H1 (cell line): ENCODE data around the gene BEST3. TPM values are rescaled to one million over a fixed set of nuclear protein-coding genes. Genes with fewer than 3 reads are reported as not detected.
A peak's percentile ranks its signal among the peaks of the same experiment; 100 is the strongest.

Experiments
- CTCF ChIA-PET: fragments of 300-600 bp; sonication (Branson Sonifier 250); formaldehyde crosslinking; loops from one replicate; lab custom pipeline; 2021; ENCODE audit not compliant: partially characterized antibody; lab: Charles Lee
- POLR2A ChIA-PET: fragments of 300-600 bp; sonication (Branson Sonifier 250); formaldehyde crosslinking; loops from one replicate; lab custom pipeline; 2021; ENCODE audit warnings: inconsistent platforms; ENCODE audit not compliant: partially characterized antibody; lab: Charles Lee
- DNase-seq, 2 experiments: peaks; one replicate each; pipeline versions ENCODE4 v3.0.0 to v3.0.0-alpha.2; 2010 to 2022; ENCODE audit warnings: low spot score in 2 of 2, low read depth in 1 of 2, mixed read lengths in 1 of 2
- FAIRE-seq: peaks from 2 replicates; lab custom pipeline; 2011; peaks lifted over from hg19 to GRCh38; lab: Jason Lieb, UNC
- H2AFZ ChIP-seq: 2 replicates; pipeline ENCODE4 v1.8.1; 2012; ENCODE audit warnings: low read length, inconsistent platforms
- H2AK5ac ChIP-seq: 2 replicates; pipeline ENCODE4 v1.6.1; 2013; ENCODE audit warnings: low read depth, low read length
- H2BK120ac ChIP-seq: replicated peaks from 2 replicates; pipeline ENCODE3; 2013; ENCODE audit warnings: low read depth, low read length, inconsistent platforms
- H2BK12ac ChIP-seq: 2 replicates; pipeline ENCODE4 v1.6.1; 2013; ENCODE audit warnings: low read depth, low read length
- H2BK15ac ChIP-seq: 2 replicates; pipeline ENCODE4 v1.6.1; 2013; ENCODE audit warnings: low read length
- H2BK20ac ChIP-seq: 2 replicates; pipeline ENCODE4 v1.6.1; 2013; ENCODE audit warnings: low read length
- H2BK5ac ChIP-seq: 2 replicates; pipeline ENCODE4 v1.6.1; 2013; ENCODE audit warnings: low read depth, low read length
- H3K14ac ChIP-seq: 2 replicates; pipeline ENCODE4 v1.6.1; 2013; ENCODE audit warnings: inconsistent platforms; ENCODE audit not compliant: insufficient read length
- H3K18ac ChIP-seq: 2 replicates; pipeline ENCODE4 v1.6.1; 2013; ENCODE audit warnings: low read length; ENCODE audit errors: extremely low read depth
- H3K23ac ChIP-seq: 2 replicates; pipeline ENCODE4 v1.6.1; 2013; ENCODE audit warnings: inconsistent platforms; ENCODE audit not compliant: insufficient read length
- H3K23me2 ChIP-seq: 2 replicates; pipeline ENCODE4 v1.6.1; 2013; ENCODE audit warnings: low read depth, low read length
- H3K27ac ChIP-seq: 2 replicates; pipeline ENCODE4 v1.6.1; 2011; ENCODE audit warnings: low read depth, low read length, inconsistent platforms
- H3K27me3 ChIP-seq, 4 experiments: replicated peaks in 1 of 4; 1 replicate in 1 of 4; 2 replicates in 3 of 4; pipeline versions ENCODE4 v1.6.1 to v1.8.1; 2011 to 2013; ENCODE audit warnings: low read length in 3 of 4, mild to moderate bottlenecking in 3 of 4, inconsistent platforms in 2 of 4, mixed read lengths in 2 of 4, moderate library complexity in 1 of 4; ENCODE audit not compliant: control insufficient read depth in 3 of 4, insufficient read depth in 3 of 4; ENCODE audit errors: extremely low read depth in 1 of 4
- H3K36me3 ChIP-seq, 4 experiments: 2 replicates each; pipeline versions ENCODE4 v1.6.1 to v1.8.1; 2011 to 2013; ENCODE audit warnings: mild to moderate bottlenecking in 4 of 4, low read length in 3 of 4, moderate library complexity in 2 of 4, control low read depth in 1 of 4, inconsistent platforms in 1 of 4; ENCODE audit not compliant: insufficient read depth in 4 of 4, control insufficient read depth in 2 of 4
- H3K4ac ChIP-seq: replicated peaks from 2 replicates; pipeline ENCODE3; 2013; ENCODE audit warnings: low read length, low read depth, mixed read lengths, inconsistent platforms; ENCODE audit not compliant: insufficient read length
- H3K4me1 ChIP-seq, 4 experiments: replicated peaks in 1 of 4; 1 replicate in 1 of 4; 2 replicates in 3 of 4; pipeline versions ENCODE4 v1.6.1 to v1.8.1; 2011 to 2013; ENCODE audit warnings: low read length in 3 of 4, inconsistent platforms in 2 of 4, mixed read lengths in 1 of 4; ENCODE audit not compliant: insufficient read depth in 4 of 4, control insufficient read depth in 3 of 4
- H3K4me2 ChIP-seq, 2 experiments: 2 replicates each; pipeline versions ENCODE4 v1.6.1 to v1.8.1; 2011 to 2013; ENCODE audit warnings: low read depth in 2 of 2, low read length in 2 of 2, control low read depth in 1 of 2, inconsistent platforms in 1 of 2, mild to moderate bottlenecking in 1 of 2; ENCODE audit not compliant: insufficient read depth in 1 of 2
- H3K4me3 ChIP-seq, 4 experiments: fragments of 200-600, 300-600 bp in 1 of 4; sonication (generic), shearing (Covaris generic), sonication (Bioruptor Twin) in 1 of 4; 2 replicates each; pipeline versions ENCODE4 v1.5.1 to v1.8.1; 2011 to 2016; ENCODE audit warnings: low read length in 4 of 4, low read depth in 3 of 4, control low read depth in 2 of 4, inconsistent platforms in 2 of 4, mild to moderate bottlenecking in 2 of 4, mixed read lengths in 1 of 4, moderate library complexity in 1 of 4; ENCODE audit not compliant: insufficient read depth in 2 of 4; ENCODE audit errors: extremely low read depth in 1 of 4
- H3K56ac ChIP-seq: replicated peaks from 2 replicates; pipeline ENCODE3; 2013; ENCODE audit warnings: low read depth, mild to moderate bottlenecking, mixed read lengths, low read length, inconsistent platforms; ENCODE audit not compliant: insufficient read length
- H3K79me1 ChIP-seq: 2 replicates; pipeline ENCODE4 v1.6.1; 2013; ENCODE audit warnings: low read depth, low read length, control low read depth
- H3K79me2 ChIP-seq, 2 experiments: 2 replicates each; pipeline versions ENCODE4 v1.6.1 to v1.8.1; 2012 to 2013; ENCODE audit warnings: low read length in 2 of 2, mild to moderate bottlenecking in 2 of 2, inconsistent platforms in 1 of 2; ENCODE audit not compliant: insufficient read depth in 2 of 2, control insufficient read depth in 1 of 2
- H3K9ac ChIP-seq, 4 experiments: replicated peaks in 1 of 4; 1 replicate in 1 of 4; 2 replicates in 3 of 4; pipeline versions ENCODE4 v1.6.1 to v1.8.1; 2011 to 2013; ENCODE audit warnings: low read depth in 3 of 4, low read length in 3 of 4, control low read depth in 2 of 4, mild to moderate bottlenecking in 2 of 4, moderate library complexity in 2 of 4, inconsistent platforms in 1 of 4; ENCODE audit errors: extremely low read depth in 1 of 4
- H3K9me3 ChIP-seq, 2 experiments: 2 replicates each; pipeline versions ENCODE4 v1.6.1 to v1.8.1; 2012 to 2013; ENCODE audit warnings: mild to moderate bottlenecking in 2 of 2, moderate library complexity in 2 of 2, control low read depth in 1 of 2, inconsistent platforms in 1 of 2, low read depth in 1 of 2, low read length in 1 of 2, mixed read lengths in 1 of 2; ENCODE audit not compliant: insufficient read depth in 2 of 2
- H4K20me1 ChIP-seq, 2 experiments: replicated peaks in 1 of 2; 2 replicates each; pipeline versions ENCODE3 to v1.8.1; 2011 to 2013; ENCODE audit warnings: inconsistent platforms in 2 of 2, low read length in 2 of 2, mild to moderate bottlenecking in 1 of 2; ENCODE audit not compliant: insufficient read depth in 2 of 2, control insufficient read depth in 1 of 2
- H4K5ac ChIP-seq: 2 replicates; pipeline ENCODE4 v1.6.1; 2013; ENCODE audit warnings: low read length, low read depth, mixed read lengths, inconsistent platforms; ENCODE audit not compliant: insufficient read length
- H4K8ac ChIP-seq: 2 replicates; pipeline ENCODE4 v1.8.0; 2013; ENCODE audit warnings: mild to moderate bottlenecking, moderate library complexity, low read length, inconsistent platforms; ENCODE audit not compliant: insufficient read depth; ENCODE audit errors: extremely low read depth
- H4K91ac ChIP-seq: replicated peaks from 2 replicates; pipeline ENCODE3; 2013; ENCODE audit warnings: low read length, mixed read lengths, inconsistent platforms; ENCODE audit not compliant: insufficient read length
- CEBPB ChIP-seq: IDR thresholded peaks from 2 replicates; pipeline ENCODE4 v1.6.1; 2012; ENCODE audit warnings: low read depth, low read length
- EP300 ChIP-seq, 2 experiments: IDR thresholded peaks; 1 replicate in 1 of 2; 2 replicates in 1 of 2; pipeline ENCODE4 v1.6.1; 2011 to 2012; ENCODE audit warnings: low read depth in 2 of 2, low read length in 2 of 2, mild to moderate bottlenecking in 2 of 2, borderline replicate concordance in 1 of 2, inconsistent platforms in 1 of 2, moderate library complexity in 1 of 2
- NANOG ChIP-seq: IDR thresholded peaks from 2 replicates; pipeline ENCODE4 v1.6.1; 2011; ENCODE audit warnings: low read length, low read depth, mild to moderate bottlenecking, inconsistent platforms; ENCODE audit not compliant: insufficient read depth, poor library complexity, severe bottlenecking
- POLR2A ChIP-seq, 2 experiments: IDR thresholded peaks; 1 replicate in 1 of 2; 2 replicates in 1 of 2; pipeline ENCODE4 v1.6.1; 2011; ENCODE audit warnings: low read depth in 2 of 2, low read length in 2 of 2, mild to moderate bottlenecking in 2 of 2; ENCODE audit errors: control extremely low read depth in 1 of 2
- WGBS, 2 experiments: shearing (Covaris generic) in 1 of 2; methylation state at CpG; one replicate each; pipeline versions ENCODE4 v1.1.6 to v1.1.7; 2013 to 2015; ENCODE audit warnings: low lambda C conversion rate in 2 of 2, mixed read lengths in 2 of 2, inconsistent platforms in 1 of 2, low coverage in 1 of 2, missing lambda C conversion rate in 1 of 2; ENCODE audit not compliant: insufficient replicate concordance in 2 of 2, insufficient coverage in 1 of 2, insufficient read length in 1 of 2; ENCODE audit errors: extremely low coverage in 1 of 2, missing lambda C conversion rate in 1 of 2; 5-methylcytosine and 5-hydroxymethylcytosine counted together
- polyA plus RNA-seq, 7 experiments: library from polyadenylated mRNA; depleted of rRNA in 3 of 7; stranded (reverse) in 5 of 7; unstranded in 2 of 7; fragments of >200 nt in 5 of 7; fragments of 200-250 nt in 2 of 7; gene quantifications; 1 replicate in 5 of 7; 2 replicates in 1 of 7; 4 replicates in 1 of 7; pipeline versions ENCODE4 v1.2.1 to v1.2.3, GENCODE V29; 2011 to 2013; ENCODE audit warnings: missing spikeins in 2 of 7, mixed read lengths in 2 of 7
- total RNA-seq: library from RNA; stranded (reverse); fragmentation: NEBNext Ultra II Directional; extraction: Animal tissue kit (Norgen Biotek cat#: 25700); gene quantifications from 2 replicates; pipeline ENCODE4 v1.2.1, GENCODE V29; 2021

BEST3 gene
- total and polyA plus RNA-seq, 2 of the 8 experiments (the other 6 are each of a cell fraction or from before 2014, with no cell fraction given) = 0.17 TPM; not detected in 1

DNA sequence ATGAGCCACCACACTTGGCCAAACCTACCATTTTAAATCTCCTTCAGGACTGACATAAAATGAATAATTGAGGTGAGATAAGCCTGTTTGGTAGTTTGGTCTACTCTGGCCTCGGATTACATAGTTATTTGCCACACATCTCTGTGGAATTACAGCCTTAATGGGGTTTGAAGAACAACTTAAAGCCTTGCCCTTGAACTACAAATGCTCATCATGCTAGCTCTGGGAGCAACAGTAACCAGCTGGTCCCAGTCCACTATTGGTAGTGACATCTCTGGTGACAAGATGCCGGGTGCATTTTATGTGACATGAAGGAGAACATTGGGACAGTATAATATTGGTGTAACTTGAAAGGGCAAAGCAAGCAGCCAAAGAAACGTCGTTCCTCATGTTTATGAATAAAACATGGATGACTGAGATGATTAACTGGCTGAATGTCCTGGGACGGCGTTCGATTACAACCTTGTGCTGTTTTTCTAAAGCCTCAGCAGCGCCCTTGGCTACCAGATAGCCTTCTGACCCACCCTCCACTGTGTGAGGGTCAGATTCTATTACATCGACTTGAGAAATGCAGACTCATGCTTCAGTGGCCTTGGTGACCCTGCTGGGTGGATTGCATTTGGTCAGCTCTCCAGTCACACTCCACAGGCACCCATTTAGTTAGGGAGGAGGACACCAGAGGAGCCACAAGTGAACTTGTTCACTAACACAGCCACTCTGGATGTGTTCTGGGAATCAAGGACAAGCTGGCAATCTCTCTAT is 41.5 kb downstream of the BEST3 start:
- Histone ChIP-seq H2BK20ac (no peak overlapping the region), H3K18ac (no peak overlapping the region), H4K5ac (no peak overlapping the region), H4K20me1 (no peaks in the 10 kb centered on the region), H3K4me2 (no peak overlapping the region), H2BK15ac (no peak overlapping the region), H3K56ac (no peak overlapping the region), H3K79me1 (no peaks in the 10 kb centered on the region), H2AK5ac (no peak overlapping the region), H3K4me3 (no peak overlapping the region), H3K23ac (no peak overlapping the region), H3K79me2 (no peaks in the 10 kb centered on the region), H3K36me3 (no peaks in the 10 kb centered on the region), H3K27me3 (peaks cover 0 to 2% (median 0%) of the 10 kb centered on the region in 4 experiments; a peak in 2 of 7 replicates), H4K8ac (no peak overlapping the region), H3K4me1 (no peaks in the 10 kb centered on the region), H3K27ac (no peak overlapping the region), H3K4ac (no peak overlapping the region), H2BK5ac (no peak overlapping the region), H3K9me3 (no peaks in the 10 kb centered on the region), H2BK12ac (no peak overlapping the region), H4K91ac (no peak overlapping the region), H3K9ac (no peak overlapping the region), H3K14ac (no peak overlapping the region), H3K23me2 (no peaks in the 10 kb centered on the region), H2BK120ac (no peak overlapping the region), H2AFZ (peak overlapping the region; percentile 48; the same call in 1 of the 2 replicates)
- no peak for DNase-seq
- POLR2A ChIA-PET = no interaction called here
- FAIRE-seq = no peak
- CTCF ChIA-PET = interaction anchor here (1.3 kb wide), 1 partner anchor 18 kb away, joined by 4 read pairs; no protein-coding TSS in a partner anchor
- WGBS, 2 experiments = 91% methylated on average over 9 of the region's 9 CpGs; no CpG with 5 or more reads in 1 of the 2 experiments
- TF ChIP-seq CEBPB (no peak), POLR2A (IDR thresholded peaks at IDR 0.05; ENCODE audit: control extremely low read depth in 1 of 2, low read depth in 2 of 2, low read length in 2 of 2) (no peak), NANOG (no peak), EP300 (IDR thresholded peaks at IDR 0.05; ENCODE audit: borderline replicate concordance in 1 of 2, low read depth in 2 of 2, low read length in 2 of 2) (no peak)
